GM23338 (cell line): ENCODE measurements around the gene SCLY. TPM values are rescaled to one million over a fixed set of nuclear protein-coding genes. Genes with fewer than 3 reads are reported as not detected.

Source experiments
- ATAC-seq: fragments of 200-7000 bp; cut with Tn5 transposase; 3 replicates; pipeline ENCODE4 v1.9.1; 2020
- DNase-seq: peaks from one replicate; pipeline ENCODE4 v3.0.0-alpha.2; 2015; ENCODE audit warnings: low spot score
- H2AFZ ChIP-seq: fragments of 200-600 bp; sonication (generic); 2 replicates; pipeline ENCODE4 v1.8.0; 2016; ENCODE audit warnings: antibody characterized with exemption, mild to moderate bottlenecking, moderate library complexity
- H3F3A ChIP-seq: fragments of 200-600 bp; sonication (generic); replicated peaks from 2 replicates; pipeline ENCODE4 v1.8.0; 2017; ENCODE audit warnings: antibody characterized with exemption, mixed run types, low read depth
- H3K27ac ChIP-seq: fragments of 200-600 bp; sonication (generic); 2 replicates; pipeline ENCODE4 v1.6.1; 2016; ENCODE audit warnings: low read depth
- H3K27me3 ChIP-seq: fragments of 200-600 bp; sonication (generic); 2 replicates; pipeline ENCODE4 v1.8.0; 2016; ENCODE audit warnings: mild to moderate bottlenecking, mixed run types, moderate library complexity; ENCODE audit not compliant: insufficient read depth
- H3K36me3 ChIP-seq: fragments of 200-600 bp; sonication (generic); 2 replicates; pipeline ENCODE4 v1.8.0; 2016; ENCODE audit warnings: mild to moderate bottlenecking; ENCODE audit not compliant: insufficient read depth
- H3K4me1 ChIP-seq: fragments of 200-600 bp; sonication (generic); 2 replicates; pipeline ENCODE4 v1.8.0; 2016; ENCODE audit warnings: mild to moderate bottlenecking, moderate library complexity; ENCODE audit not compliant: insufficient read depth
- H3K4me2 ChIP-seq: fragments of 200-600 bp; sonication (generic); 2 replicates; pipeline ENCODE4 v1.7.1; 2017; ENCODE audit warnings: mixed run types
- H3K4me3 ChIP-seq: fragments of 200-600 bp; sonication (generic); 2 replicates; pipeline ENCODE4 v1.6.1; 2016; ENCODE audit warnings: mixed run types
- H3K79me2 ChIP-seq: fragments of 200-600 bp; sonication (generic); replicated peaks from 2 replicates; pipeline ENCODE4 v1.8.0; 2017; ENCODE audit warnings: mild to moderate bottlenecking; ENCODE audit not compliant: insufficient read depth
- H3K9me2 ChIP-seq: fragments of 200-600 bp; sonication (generic); 2 replicates; pipeline ENCODE4 v1.8.0; 2017; ENCODE audit not compliant: insufficient read depth
- H4K20me1 ChIP-seq: fragments of 200-600 bp; sonication (generic); replicated peaks from 2 replicates; pipeline ENCODE4 v1.8.0; 2017; ENCODE audit warnings: mild to moderate bottlenecking; ENCODE audit not compliant: insufficient read depth
- H3K27ac Mint-ChIP-seq: 2 replicates; pipeline ENCODE4 v1.8.0; 2020; ENCODE audit warnings: inconsistent platforms, mild to moderate bottlenecking, moderate library complexity, mixed read lengths
- H3K27me3 Mint-ChIP-seq: 3 replicates; pipeline ENCODE4 v1.8.0; 2022; ENCODE audit warnings: low read depth, mild to moderate bottlenecking, moderate library complexity, mixed read lengths, inconsistent platforms; ENCODE audit not compliant: insufficient read depth, poor library complexity
- H3K36me3 Mint-ChIP-seq: 3 replicates; pipeline ENCODE4 v1.8.0; 2021; ENCODE audit warnings: low read depth, mild to moderate bottlenecking, inconsistent platforms, moderate library complexity, mixed read lengths
- H3K4me1 Mint-ChIP-seq: 3 replicates; pipeline ENCODE4 v1.8.0; 2020; ENCODE audit warnings: mild to moderate bottlenecking, inconsistent platforms, mixed read lengths
- H3K4me3 Mint-ChIP-seq: 3 replicates; pipeline ENCODE4 v1.8.0; 2021; ENCODE audit warnings: moderate library complexity, mild to moderate bottlenecking, inconsistent platforms, mixed read lengths
- H3K9me3 Mint-ChIP-seq: 3 replicates; pipeline ENCODE4 v1.8.0; 2020; ENCODE audit warnings: moderate library complexity, mild to moderate bottlenecking, inconsistent platforms, mixed read lengths
- CTCF ChIP-seq, 2 experiments: fragments of 200-600 bp in 1 of 2; sonication (generic) in 1 of 2; conservative IDR thresholded peaks; 2 replicates each; pipeline versions ENCODE4 v1.5.1 to v1.6.1; 2016 to 2017; ENCODE audit warnings: antibody characterized with exemption in 2 of 2, low read depth in 2 of 2, mild to moderate bottlenecking in 2 of 2, moderate library complexity in 1 of 2
- EZH2 ChIP-seq: fragments of 200-600 bp; sonication (generic); IDR thresholded peaks from one replicate; pipeline ENCODE4 v1.8.0; 2017; ENCODE audit warnings: antibody characterized with exemption, mild to moderate bottlenecking, low read depth; ENCODE audit not compliant: unreplicated experiment
- NANOG ChIP-seq: IDR thresholded peaks from 2 replicates; pipeline ENCODE4 v1.6.1; 2016; ENCODE audit warnings: antibody characterized with exemption, borderline replicate concordance
- ZNF331 ChIP-seq: fragments of 250-450 bp; sonication (Bioruptor Pico); IDR thresholded peaks from 2 replicates; pipeline ENCODE4 v1.5.0; 2020; ENCODE audit warnings: low read depth, mild to moderate bottlenecking, moderate library complexity
- polyA plus RNA-seq: library from polyadenylated mRNA; unstranded; fragments of >200 nt; fragmentation: Nextera tagmentation; extraction: Ambion mirVana; gene quantifications from 2 replicates; pipeline ENCODE4 v1.2.1, GENCODE V29; 2016
- total RNA-seq: library from RNA; depleted of rRNA; stranded (reverse); fragments of >200 nt; shearing (Covaris generic); gene quantifications from 2 replicates; pipeline ENCODE4 v1.2.3, GENCODE V29; 2014
- TF ChIP-seq, protein P1 (sequence below): fragments of 250-450 bp; sonication (Bioruptor Pico); IDR thresholded peaks from 2 replicates; pipeline ENCODE4 v1.5.0; 2020; ENCODE audit warnings: mild to moderate bottlenecking, moderate library complexity

The SCLY gene
- total and polyA plus RNA-seq, 2 experiments from 2014 or later = 57.2 to 80.3 TPM

GRCh38 chr2:238023608-238024007 lies 37.2 kb upstream of the SCLY start:
- Histone ChIP-seq H3F3A (no peaks in the 10 kb centered on the region), H4K20me1 (peaks cover 5% of the 10 kb centered on the region; the same call in 1 of the 2 replicates), H3K4me1 (0 out of 2 replicates have a peak, but pooled peaks cover 6% of the 10 kb centered on the region), H3K4me2 (no peak overlapping the region), H3K79me2 (no peaks in the 10 kb centered on the region), H3K36me3 (no peaks in the 10 kb centered on the region; the same call in 1 of the 2 replicates), H2AFZ (no peak overlapping the region), H3K9me2 (no peaks in the 10 kb centered on the region), H3K4me3 (no peak overlapping the region), H3K27me3 (no peaks in the 10 kb centered on the region), H3K27ac (no peak overlapping the region)
- peaks cover 7% of the 10 kb centered on the region; the same call in 2 of the 3 replicates for H3K36me3 Mint-ChIP-seq
- H3K4me1 Mint-ChIP-seq = peaks cover 21% of the 10 kb centered on the region
- H3K9me3 Mint-ChIP-seq = no peaks in the 10 kb centered on the region
- peaks cover 8% of the 10 kb centered on the region for H3K27me3 Mint-ChIP-seq
- no peak overlapping the region for H3K4me3 Mint-ChIP-seq
- TF ChIP-seq EZH2 (no peak), ZNF331 (CRISPR knock-in tag) (no peak), NANOG (no peak), CTCF (conservative IDR thresholded peaks at IDR 0.05; ENCODE audit: low read depth in 2 of 2) (no peak)
- TF ChIP-seq, protein P1, sequence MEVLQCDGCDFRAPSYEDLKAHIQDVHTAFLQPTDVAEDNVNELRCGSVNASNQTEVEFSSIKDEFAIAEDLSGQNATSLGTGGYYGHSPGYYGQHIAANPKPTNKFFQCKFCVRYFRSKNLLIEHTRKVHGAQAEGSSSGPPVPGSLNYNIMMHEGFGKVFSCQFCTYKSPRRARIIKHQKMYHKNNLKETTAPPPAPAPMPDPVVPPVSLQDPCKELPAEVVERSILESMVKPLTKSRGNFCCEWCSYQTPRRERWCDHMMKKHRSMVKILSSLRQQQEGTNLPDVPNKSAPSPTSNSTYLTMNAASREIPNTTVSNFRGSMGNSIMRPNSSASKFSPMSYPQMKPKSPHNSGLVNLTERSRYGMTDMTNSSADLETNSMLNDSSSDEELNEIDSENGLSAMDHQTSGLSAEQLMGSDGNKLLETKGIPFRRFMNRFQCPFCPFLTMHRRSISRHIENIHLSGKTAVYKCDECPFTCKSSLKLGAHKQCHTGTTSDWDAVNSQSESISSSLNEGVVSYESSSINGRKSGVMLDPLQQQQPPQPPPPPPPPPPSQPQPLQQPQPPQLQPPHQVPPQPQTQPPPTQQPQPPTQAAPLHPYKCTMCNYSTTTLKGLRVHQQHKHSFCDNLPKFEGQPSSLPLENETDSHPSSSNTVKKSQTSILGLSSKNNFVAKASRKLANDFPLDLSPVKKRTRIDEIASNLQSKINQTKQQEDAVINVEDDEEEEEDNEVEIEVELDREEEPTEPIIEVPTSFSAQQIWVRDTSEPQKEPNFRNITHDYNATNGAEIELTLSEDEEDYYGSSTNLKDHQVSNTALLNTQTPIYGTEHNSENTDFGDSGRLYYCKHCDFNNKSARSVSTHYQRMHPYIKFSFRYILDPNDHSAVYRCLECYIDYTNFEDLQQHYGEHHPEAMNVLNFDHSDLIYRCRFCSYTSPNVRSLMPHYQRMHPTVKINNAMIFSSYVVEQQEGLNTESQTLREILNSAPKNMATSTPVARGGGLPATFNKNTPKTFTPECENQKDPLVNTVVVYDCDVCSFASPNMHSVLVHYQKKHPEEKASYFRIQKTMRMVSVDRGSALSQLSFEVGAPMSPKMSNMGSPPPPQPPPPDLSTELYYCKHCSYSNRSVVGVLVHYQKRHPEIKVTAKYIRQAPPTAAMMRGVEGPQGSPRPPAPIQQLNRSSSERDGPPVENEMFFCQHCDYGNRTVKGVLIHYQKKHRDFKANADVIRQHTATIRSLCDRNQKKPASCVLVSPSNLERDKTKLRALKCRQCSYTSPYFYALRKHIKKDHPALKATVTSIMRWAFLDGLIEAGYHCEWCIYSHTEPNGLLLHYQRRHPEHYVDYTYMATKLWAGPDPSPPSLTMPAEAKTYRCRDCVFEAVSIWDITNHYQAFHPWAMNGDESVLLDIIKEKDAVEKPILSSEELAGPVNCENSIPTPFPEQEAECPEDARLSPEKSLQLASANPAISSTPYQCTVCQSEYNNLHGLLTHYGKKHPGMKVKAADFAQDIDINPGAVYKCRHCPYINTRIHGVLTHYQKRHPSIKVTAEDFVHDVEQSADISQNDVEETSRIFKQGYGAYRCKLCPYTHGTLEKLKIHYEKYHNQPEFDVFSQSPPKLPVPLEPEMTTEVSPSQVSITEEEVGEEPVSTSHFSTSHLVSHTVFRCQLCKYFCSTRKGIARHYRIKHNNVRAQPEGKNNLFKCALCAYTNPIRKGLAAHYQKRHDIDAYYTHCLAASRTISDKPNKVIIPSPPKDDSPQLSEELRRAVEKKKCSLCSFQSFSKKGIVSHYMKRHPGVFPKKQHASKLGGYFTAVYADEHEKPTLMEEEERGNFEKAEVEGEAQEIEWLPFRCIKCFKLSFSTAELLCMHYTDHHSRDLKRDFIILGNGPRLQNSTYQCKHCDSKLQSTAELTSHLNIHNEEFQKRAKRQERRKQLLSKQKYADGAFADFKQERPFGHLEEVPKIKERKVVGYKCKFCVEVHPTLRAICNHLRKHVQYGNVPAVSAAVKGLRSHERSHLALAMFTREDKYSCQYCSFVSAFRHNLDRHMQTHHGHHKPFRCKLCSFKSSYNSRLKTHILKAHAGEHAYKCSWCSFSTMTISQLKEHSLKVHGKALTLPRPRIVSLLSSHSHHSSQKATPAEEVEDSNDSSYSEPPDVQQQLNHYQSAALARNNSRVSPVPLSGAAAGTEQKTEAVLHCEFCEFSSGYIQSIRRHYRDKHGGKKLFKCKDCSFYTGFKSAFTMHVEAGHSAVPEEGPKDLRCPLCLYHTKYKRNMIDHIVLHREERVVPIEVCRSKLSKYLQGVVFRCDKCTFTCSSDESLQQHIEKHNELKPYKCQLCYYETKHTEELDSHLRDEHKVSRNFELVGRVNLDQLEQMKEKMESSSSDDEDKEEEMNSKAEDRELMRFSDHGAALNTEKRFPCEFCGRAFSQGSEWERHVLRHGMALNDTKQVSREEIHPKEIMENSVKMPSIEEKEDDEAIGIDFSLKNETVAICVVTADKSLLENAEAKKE = no peak
- ATAC-seq (no peak), DNase-seq (no peak)
- H3K27ac Mint-ChIP-seq = no peak overlapping the region
